ENCODE measurements around the gene XPOT.
"Not testable (repeated sequence)": the region's sequence is repeated elsewhere in the genome, so short reads cannot be mapped to it uniquely, and the experiment has no call there.

GRCh38 chr12:64356209-64356608 lies 48.0 kb upstream of the XPOT start:
- TF ChIP-seq CTCF, POLR2A, EP300, POLR2AphosphoS5 (IDR thresholded peaks at IDR 0.05): not testable (repeated sequence)
